ENCODE data around the gene MX2. TPM values are rescaled to one million over a fixed set of nuclear protein-coding genes. Genes with fewer than 3 reads are reported as not detected.

MX2 gene
- total and polyA plus RNA-seq, 2 donors (not counting 3 experiments of a cell fraction or from before 2014, with no cell fraction given): 0.01 TPM; not detected in 1

- CTCF ChIA-PET: no interaction called here
- intact Hi-C loops (cut with micrococcal nuclease): no loop called here
- no peak overlapping the region for H3K27ac ChIP-seq (ENCODE audit: insufficient read depth, low read depth, low read length)
- no peak for FAIRE-seq
- no peak overlapping the region for H2AFZ ChIP-seq (ENCODE audit: low read depth, low read length)
- no peak overlapping the region for H3K4me2 ChIP-seq (ENCODE audit: insufficient read depth, low read length)
- no peak overlapping the region for H3K4me3 ChIP-seq (replicated peaks in 1 of 3; ENCODE audit: insufficient read depth in 1 of 3, low read depth in 1 of 3, low read length in 3 of 3)
- no peaks in the 10 kb centered on the region for H3K36me3 ChIP-seq (ENCODE audit: control insufficient read depth in 2 of 2, extremely low read depth in 1 of 2, insufficient read depth in 2 of 2, low read length in 2 of 2)
- no TSS peak for BruUV-seq (replicated peaks)
- TF ChIP-seq, protein P1, sequence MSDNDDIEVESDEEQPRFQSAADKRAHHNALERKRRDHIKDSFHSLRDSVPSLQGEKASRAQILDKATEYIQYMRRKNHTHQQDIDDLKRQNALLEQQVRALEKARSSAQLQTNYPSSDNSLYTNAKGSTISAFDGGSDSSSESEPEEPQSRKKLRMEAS (IDR thresholded peaks at IDR 0.05; ENCODE audit: insufficient read depth, insufficient read length): no peak
- TF ChIP-seq MYC (IDR thresholded peaks at IDR 0.05; ENCODE audit: low read depth, low read length) (no peak), EZH2 (IDR thresholded peaks at IDR 0.05; ENCODE audit: borderline replicate concordance, low read depth, low read length, severe bottlenecking) (no peak)
- H3K9me1 ChIP-seq (replicated peaks; ENCODE audit: control insufficient read depth, extremely low read depth, insufficient read depth, low read length): no peaks in the 10 kb centered on the region
- no peaks in the 10 kb centered on the region for H3K79me2 ChIP-seq (ENCODE audit: control insufficient read depth, insufficient read depth, low read length)
- no peaks in the 10 kb centered on the region for H4K20me1 ChIP-seq (replicated peaks; ENCODE audit: control insufficient read depth, extremely low read depth, insufficient read depth, low read length)
- dilution Hi-C loops (cut with MboI; ENCODE audit: extremely low pct_ligation_motif_present, low sequenced_read_pairs): no loop called here
- no peaks in the 10 kb centered on the region for H3K9me3 ChIP-seq (replicated peaks; ENCODE audit: control insufficient read depth, insufficient read depth, low read length)
- no peak overlapping the region for H3K9ac ChIP-seq (replicated peaks; ENCODE audit: extremely low read depth, insufficient read depth, low read length)
- DNase-seq (ENCODE audit: low read depth, low spot score): no peak
- no peaks in the 10 kb centered on the region for H3K27me3 ChIP-seq (ENCODE audit: control insufficient read depth in 2 of 2, insufficient read depth in 2 of 2, low read length in 2 of 2)
- no peaks in the 10 kb centered on the region for H3K4me1 ChIP-seq (ENCODE audit: control insufficient read depth, extremely low read depth, insufficient read depth, low read length)
- POLR2A ChIA-PET: no interaction called here
Observed at GRCh38 chr21:41453761-41454160, 91.9 kb downstream of the MX2 start.

GRCh38 chr21:41458121-41458520 is 96.3 kb downstream of the MX2 start:
- intact Hi-C loops (cut with micrococcal nuclease): no loop called here
- H3K79me2 ChIP-seq (ENCODE audit: control insufficient read depth, insufficient read depth, low read length): no peaks in the 10 kb centered on the region
- no peak overlapping the region for H3K4me2 ChIP-seq (ENCODE audit: insufficient read depth, low read length)
- H3K4me1 ChIP-seq (ENCODE audit: control insufficient read depth, extremely low read depth, insufficient read depth, low read length): no peaks in the 10 kb centered on the region
- H3K9me3 ChIP-seq (replicated peaks; ENCODE audit: control insufficient read depth, insufficient read depth, low read length): no peaks in the 10 kb centered on the region
- H3K27ac ChIP-seq (ENCODE audit: insufficient read depth, low read depth, low read length): no peak overlapping the region
- H3K9me1 ChIP-seq (replicated peaks; ENCODE audit: control insufficient read depth, extremely low read depth, insufficient read depth, low read length): no peaks in the 10 kb centered on the region
- H3K9ac ChIP-seq (replicated peaks; ENCODE audit: extremely low read depth, insufficient read depth, low read length): no peak overlapping the region
- H3K4me3 ChIP-seq (replicated peaks in 1 of 3; ENCODE audit: insufficient read depth in 1 of 3, low read depth in 1 of 3, low read length in 3 of 3): no peak overlapping the region
- dilution Hi-C loops (cut with MboI; ENCODE audit: extremely low pct_ligation_motif_present, low sequenced_read_pairs): no loop called here
- DNase-seq (ENCODE audit: low read depth, low spot score) (no peak), FAIRE-seq (no peak)
- ChIA-PET CTCF (interaction anchor here (0.5 to 6.9 kb wide), 2 partner anchors 43 to 174 kb away, joined by 3 to 220 read pairs; no protein-coding TSS in a partner anchor), POLR2A (no interaction called here)
- H3K36me3 ChIP-seq (ENCODE audit: control insufficient read depth in 2 of 2, extremely low read depth in 1 of 2, insufficient read depth in 2 of 2, low read length in 2 of 2): no peaks in the 10 kb centered on the region
- no peaks in the 10 kb centered on the region for H3K27me3 ChIP-seq (ENCODE audit: control insufficient read depth in 2 of 2, insufficient read depth in 2 of 2, low read length in 2 of 2)
- no peaks in the 10 kb centered on the region for H4K20me1 ChIP-seq (replicated peaks; ENCODE audit: control insufficient read depth, extremely low read depth, insufficient read depth, low read length)
- no peak overlapping the region for H2AFZ ChIP-seq (ENCODE audit: low read depth, low read length)
- TF ChIP-seq, protein P2, sequence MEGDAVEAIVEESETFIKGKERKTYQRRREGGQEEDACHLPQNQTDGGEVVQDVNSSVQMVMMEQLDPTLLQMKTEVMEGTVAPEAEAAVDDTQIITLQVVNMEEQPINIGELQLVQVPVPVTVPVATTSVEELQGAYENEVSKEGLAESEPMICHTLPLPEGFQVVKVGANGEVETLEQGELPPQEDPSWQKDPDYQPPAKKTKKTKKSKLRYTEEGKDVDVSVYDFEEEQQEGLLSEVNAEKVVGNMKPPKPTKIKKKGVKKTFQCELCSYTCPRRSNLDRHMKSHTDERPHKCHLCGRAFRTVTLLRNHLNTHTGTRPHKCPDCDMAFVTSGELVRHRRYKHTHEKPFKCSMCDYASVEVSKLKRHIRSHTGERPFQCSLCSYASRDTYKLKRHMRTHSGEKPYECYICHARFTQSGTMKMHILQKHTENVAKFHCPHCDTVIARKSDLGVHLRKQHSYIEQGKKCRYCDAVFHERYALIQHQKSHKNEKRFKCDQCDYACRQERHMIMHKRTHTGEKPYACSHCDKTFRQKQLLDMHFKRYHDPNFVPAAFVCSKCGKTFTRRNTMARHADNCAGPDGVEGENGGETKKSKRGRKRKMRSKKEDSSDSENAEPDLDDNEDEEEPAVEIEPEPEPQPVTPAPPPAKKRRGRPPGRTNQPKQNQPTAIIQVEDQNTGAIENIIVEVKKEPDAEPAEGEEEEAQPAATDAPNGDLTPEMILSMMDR (IDR thresholded peaks at IDR 0.05; ENCODE audit: extremely low read depth in 1 of 2, insufficient read depth in 1 of 2, low read depth in 1 of 2, low read length in 2 of 2): no peak
- TF ChIP-seq POLR2AphosphoS5 (IDR thresholded peaks at IDR 0.05; ENCODE audit: insufficient read depth, low read depth, low read length): no peak
- TF ChIP-seq EZH2 (IDR thresholded peaks at IDR 0.05; ENCODE audit: borderline replicate concordance, low read depth, low read length, severe bottlenecking): no peak
- TF ChIP-seq POLR2A (IDR thresholded peaks at IDR 0.05; ENCODE audit: low read depth, low read length): no peak
- TF ChIP-seq MYC (IDR thresholded peaks at IDR 0.05; ENCODE audit: low read depth, low read length): no peak
- no peak for TF ChIP-seq FOS (IDR thresholded peaks at IDR 0.05; ENCODE audit: borderline replicate concordance, insufficient read depth, low read length)
- TF ChIP-seq, protein P1 (IDR thresholded peaks at IDR 0.05; ENCODE audit: insufficient read depth, insufficient read length): no peak
- no peak for TF ChIP-seq JUN (IDR thresholded peaks at IDR 0.05; ENCODE audit: borderline replicate concordance, insufficient read depth, insufficient read length, low read depth)
- no peak for TF ChIP-seq GATA2 (IDR thresholded peaks at IDR 0.05; ENCODE audit: insufficient read depth, insufficient read length, low read depth, low read length)
- BruUV-seq (replicated peaks): no TSS peak

Measured in endothelial cell of umbilical vein (primary cell).